NCI-H748 treated with DMSO at 0.1 percent for 48 hours (cell line): ENCODE results near the gene NSF.

Experiments used
- DNase-seq: peaks from one replicate; lab custom pipeline; 2025; lab: John Stamatoyannopoulos, UW

The NSF gene

GRCh38 chr17:46717999-46718398 lies 127.5 kb downstream of the NSF start:
- no peak for DNase-seq

DNA sequence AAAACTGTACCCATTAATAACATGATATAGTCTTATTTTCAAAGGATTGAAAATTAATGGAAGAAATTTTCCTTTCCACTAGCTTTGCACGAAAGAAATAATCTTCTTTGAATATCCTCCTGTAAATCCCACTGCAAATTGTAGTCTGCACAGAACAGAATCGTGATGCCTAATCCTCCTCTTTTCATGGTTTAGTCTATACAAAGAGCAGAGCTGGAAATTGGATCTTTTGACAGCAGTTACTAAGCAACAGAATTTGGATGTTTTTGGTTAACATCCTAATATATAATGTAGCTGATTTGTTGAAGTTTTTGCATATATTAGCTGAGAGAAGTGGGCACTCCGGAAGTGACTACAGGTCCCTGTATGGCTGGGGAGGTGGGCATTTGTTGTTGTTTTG lies 129.4 kb downstream of the NSF start:
- no peak for DNase-seq

DNA sequence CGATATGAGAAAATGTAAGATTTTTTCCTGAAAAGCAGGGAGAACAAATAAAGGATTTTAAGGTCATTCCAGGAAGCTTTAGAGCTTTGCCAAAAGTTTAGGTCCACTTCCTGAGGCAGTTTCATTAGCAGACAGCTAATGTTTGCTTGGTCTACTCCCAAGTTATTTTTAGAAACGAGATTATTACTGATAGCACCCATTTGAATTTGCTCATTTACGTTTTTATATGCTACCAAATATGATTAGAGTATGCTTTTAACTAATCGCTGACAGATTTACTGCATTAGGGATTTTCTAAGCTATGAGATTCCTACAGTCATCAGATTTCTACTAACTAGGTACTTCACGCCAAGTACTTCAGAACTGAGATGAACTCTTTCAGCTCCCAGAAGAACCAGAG lies 129.9 kb downstream of the NSF start:
- DNase-seq, result no peak

DNA sequence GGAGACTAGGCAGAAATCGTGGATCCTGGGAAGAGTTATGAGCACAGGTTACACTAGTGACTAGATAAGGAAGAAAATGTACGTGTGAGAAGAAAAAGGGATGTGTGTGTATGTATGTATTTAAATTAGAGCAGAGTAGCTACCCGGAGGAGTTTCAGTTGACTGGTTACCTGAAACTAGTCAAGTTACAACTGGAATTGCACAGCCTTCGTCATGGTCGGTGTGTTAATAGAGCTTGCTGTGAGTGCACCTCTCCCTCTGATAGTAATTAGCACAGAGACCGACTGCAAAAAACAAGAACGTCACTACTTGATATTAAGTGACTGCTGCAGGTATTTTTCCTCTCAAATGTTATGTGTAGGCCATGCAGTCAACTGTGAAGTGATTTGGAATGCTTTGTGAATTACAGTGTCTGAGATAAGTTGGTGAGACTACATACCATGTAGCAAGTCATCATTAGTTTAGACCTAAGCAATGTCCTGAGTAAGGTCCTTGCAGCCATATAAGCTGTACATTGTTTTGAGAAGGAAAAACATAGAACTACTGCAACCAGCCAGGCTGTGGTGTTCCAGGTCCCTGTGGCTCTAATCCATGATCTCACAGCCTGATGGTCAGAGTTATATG lies 132.3 kb downstream of the NSF start:
- no peak for DNase-seq

GRCh38 chr17:46726206-46726605 lies 135.7 kb downstream of the NSF start:
- DNase-seq, result no peak

DNA sequence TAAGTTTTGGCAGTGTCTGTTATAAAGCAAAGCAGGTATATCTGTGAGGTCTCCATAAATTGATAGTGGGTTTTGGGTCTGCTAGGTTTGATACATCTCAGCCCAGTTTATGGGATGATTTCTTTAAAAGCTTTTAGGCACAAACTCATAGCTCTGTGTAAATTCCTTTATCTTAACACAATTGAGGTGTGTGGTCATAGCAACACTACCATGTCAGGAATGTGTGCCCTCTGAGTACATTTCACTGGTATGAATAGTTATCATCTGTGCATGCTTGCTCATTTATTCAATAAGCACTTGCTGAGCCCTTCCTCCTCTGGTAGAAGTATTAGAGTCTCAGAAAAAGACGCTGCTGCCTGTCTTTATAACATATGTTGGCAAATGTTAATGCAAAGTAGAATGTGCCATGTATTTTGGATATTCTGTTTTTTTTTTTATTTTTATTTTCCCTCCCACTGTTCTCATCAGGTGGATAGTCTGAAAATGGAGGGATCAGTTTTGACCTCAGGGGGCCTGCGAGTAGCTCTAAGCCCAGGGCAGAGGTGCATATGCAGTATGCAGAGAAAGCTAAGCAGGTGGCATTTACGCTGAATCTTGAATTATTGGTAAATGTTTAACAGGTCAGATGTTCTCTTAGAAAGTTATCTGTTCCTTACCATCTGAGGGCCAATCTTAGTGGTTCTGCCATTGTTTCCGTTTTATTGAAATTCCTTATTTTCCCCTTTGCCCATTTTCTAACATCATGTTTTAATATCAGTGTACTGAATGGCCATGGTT lies 137.3 kb downstream of the NSF start:
- DNase-seq, result no peak

- no peak for DNase-seq
These were observed 139.6 kb downstream of the NSF start for GRCh38 chr17:46730026-46730425.

DNA sequence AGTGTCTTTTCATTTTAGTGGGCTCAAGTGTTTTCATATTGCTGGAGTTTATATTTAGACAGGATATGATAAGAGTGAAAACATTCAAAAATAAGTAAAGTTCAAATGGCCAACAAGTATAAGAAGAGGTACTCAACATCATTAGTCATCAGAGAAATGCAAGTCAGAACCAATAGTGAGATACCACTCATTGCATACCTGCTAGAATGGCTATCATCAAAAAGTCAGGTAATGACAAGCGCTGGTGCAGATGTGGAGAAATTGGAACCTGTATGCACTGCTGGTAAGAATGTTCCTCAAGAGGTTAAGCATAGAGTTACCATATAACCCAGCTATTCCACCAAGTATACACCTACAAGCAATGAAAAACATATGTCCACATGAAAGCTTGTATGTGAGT lies 140.2 kb downstream of the NSF start:
- no peak for DNase-seq

DNA sequence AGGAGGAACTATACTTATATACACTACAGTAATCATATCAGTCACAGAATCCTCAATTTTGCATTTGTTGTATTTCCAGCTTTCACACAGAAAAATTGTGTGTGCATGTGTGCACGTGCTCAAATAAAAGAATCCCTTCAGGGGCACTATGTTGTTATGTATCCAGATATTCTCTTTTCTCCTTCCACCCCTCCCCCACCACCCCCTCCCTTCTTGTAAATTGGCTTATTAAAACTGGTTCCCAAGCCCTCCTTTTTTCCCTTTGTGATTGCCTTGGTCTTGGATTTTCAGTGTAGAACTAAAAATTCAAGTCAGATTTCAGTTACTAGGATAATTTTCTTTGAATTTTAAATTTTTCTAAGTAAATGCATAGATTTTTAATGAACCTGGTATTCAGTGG lies 141.7 kb downstream of the NSF start:
- DNase-seq, result no peak

DNA sequence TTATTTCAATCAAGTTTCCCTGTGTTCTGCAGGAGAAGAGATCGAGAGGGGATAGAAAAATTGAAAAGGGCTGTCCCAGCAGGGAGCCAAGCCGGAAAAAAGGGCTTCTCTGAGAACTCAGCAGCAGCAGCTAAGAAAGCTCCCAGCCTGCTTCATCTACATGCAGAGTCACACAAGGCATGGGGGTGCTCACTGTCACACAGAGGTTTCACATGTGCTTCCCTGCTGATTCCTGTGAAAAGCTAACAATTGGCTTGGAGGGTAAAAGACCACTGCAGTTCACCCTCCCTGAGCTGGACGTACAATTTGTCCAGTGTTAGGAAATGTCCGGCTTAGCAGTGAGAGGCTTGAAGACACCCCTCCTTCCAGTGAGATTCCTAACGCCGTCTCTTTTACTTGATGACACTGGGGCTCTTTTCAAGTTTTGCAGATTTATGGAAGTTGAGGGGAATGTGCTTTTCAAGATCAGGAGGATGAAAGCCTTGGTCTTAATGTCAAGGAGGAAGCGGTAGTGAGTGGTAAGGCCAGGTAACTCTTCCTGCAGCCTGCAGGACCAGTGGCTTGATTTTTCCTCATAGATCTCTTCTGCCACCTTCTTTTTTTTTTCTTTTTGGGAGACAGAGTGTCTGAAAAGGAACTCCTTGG lies 142.4 kb downstream of the NSF start:
- DNase-seq, result no peak

GRCh38 chr17:46733837-46734475 lies 143.5 kb downstream of the NSF start:
- DNase-seq, result no peak

GRCh38 chr17:46736100-46736499 lies 145.6 kb downstream of the NSF start:
- DNase-seq, result no peak

GRCh38 chr17:46737326-46737725 lies 146.9 kb downstream of the NSF start:
- DNase-seq, result no peak

- DNase-seq, result no peak
These were observed 148.1 kb downstream of the NSF start for GRCh38 chr17:46738544-46738943.

DNA sequence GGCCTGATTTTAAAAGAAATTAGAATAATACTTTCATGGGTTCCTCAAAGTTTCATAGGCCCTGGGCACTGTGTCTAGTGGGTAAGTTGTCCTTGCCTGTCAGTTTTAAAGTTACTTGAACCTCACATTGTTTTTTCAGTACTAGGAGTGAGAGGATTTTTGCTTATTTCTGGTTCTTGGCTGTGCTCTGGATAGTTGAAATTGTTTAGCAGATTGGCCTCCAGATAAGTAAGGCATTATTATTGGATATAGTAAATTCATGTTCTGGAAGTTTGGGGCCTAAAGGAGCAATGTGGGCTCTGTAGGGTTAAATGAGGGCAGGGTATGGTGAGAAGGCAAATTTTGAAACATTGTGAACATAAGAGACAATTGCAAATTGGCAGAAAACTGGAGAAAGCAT lies 149.5 kb downstream of the NSF start:
- DNase-seq, result no peak

DNA sequence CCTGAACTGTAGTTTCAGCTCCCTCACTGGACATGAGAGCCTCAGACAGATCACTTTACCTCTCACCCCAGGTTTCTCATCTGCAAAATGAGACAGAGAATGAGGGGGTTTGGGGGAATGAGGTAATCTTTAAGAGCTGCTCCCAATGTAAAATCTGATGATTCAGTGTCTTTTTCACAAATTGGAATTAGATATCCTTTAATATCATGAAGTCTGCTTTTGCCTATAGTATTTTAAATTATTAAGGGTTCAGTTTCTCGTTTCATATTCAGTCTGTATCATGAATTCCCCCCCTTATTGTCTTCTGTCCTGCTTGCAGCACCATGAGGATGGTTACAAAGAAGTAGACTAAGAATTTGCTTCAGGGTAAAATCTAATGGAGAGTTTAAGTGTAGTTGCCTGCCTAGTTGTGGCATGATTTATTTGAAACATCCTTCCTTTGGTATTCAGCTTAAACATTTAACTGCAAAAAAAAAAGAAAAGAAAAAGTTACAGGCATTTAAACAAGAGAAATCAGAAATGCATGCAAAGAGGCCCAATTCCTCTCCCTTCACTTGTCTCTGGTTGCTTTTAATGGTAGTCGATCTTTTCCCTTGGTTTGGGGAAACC lies 150.8 kb downstream of the NSF start:
- DNase-seq, result no peak

- no peak for DNase-seq
These were observed 152.2 kb downstream of the NSF start for GRCh38 chr17:46742565-46743270.

GRCh38 chr17:46744441-46744840 lies 154.0 kb downstream of the NSF start:
- DNase-seq, result no peak

GRCh38 chr17:46745376-46745775 lies 154.9 kb downstream of the NSF start:
- DNase-seq, result no peak

- DNase-seq, result no peak
These were observed 161.0 kb downstream of the NSF start for GRCh38 chr17:46751425-46751824.

DNA sequence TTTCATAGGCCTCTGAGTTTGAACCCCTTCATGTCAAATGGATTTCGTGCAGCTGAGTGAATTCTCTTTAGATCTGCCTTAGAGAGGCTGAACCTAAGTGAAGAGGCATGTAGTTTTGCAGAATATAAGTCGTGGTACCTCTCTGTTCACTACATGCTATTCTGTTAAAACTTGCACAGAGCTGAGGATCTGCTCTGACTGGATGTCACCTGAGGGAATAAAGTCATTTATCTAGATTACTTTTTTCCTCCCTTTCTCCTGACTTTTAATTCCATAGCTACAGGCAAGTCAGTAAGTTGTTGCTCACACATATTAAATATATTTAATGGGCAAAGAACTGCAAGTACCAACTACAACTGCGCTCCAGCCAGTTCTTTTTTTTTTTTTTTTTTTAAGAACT lies 163.3 kb downstream of the NSF start:
- no peak for DNase-seq
